Lower lobe of right lung (tissue), 2 donors: ENCODE results near the gene RFXANK. TPM values are rescaled to one million over a fixed set of nuclear protein-coding genes. Genes with fewer than 3 reads are reported as not detected.
A peak's percentile ranks its signal among the peaks of the same experiment; 100 is the strongest.

ENCODE experiments used
- ATAC-seq, 2 donors: fragments of 200-7000 bp; cut with Tn5 transposase; one replicate each; pipeline ENCODE4 v1.9.1; 2020 to 2022; ENCODE audit warnings: mild to moderate bottlenecking in 2 of 2, moderate library complexity in 2 of 2
- DNase-seq: peaks from one replicate; pipeline ENCODE4 v3.0.0-alpha.2; 2020
- H3K27ac ChIP-seq: fragments of 200-600 bp; one replicate; pipeline ENCODE4 v1.8.0; 2022
- H3K27me3 ChIP-seq: fragments of 200-600 bp; one replicate; pipeline ENCODE4 v1.8.0; 2022; ENCODE audit warnings: low read depth
- H3K36me3 ChIP-seq: fragments of 200-600 bp; one replicate; pipeline ENCODE4 v1.8.0; 2022; ENCODE audit warnings: mild to moderate bottlenecking
- H3K4me1 ChIP-seq: fragments of 200-600 bp; one replicate; pipeline ENCODE4 v1.8.0; 2022
- H3K4me3 ChIP-seq: fragments of 200-600 bp; one replicate; pipeline ENCODE4 v1.8.0; 2022; ENCODE audit warnings: mild to moderate bottlenecking
- H3K9me3 ChIP-seq: fragments of 200-600 bp; one replicate; pipeline ENCODE4 v1.8.0; 2022
- intact Hi-C: fragments of 100-400 bp; cut with DNase I; formaldehyde crosslinking; loops from one replicate; pipeline ENCODE4 v1.11.0; 2022
- total RNA-seq: library from RNA; stranded (reverse); fragmentation: NEBNext Ultra II Directional; extraction: Animal tissue kit (Norgen Biotek cat#: 25700); gene quantifications from one replicate; pipeline ENCODE4 v1.2.1, GENCODE V29; 2021
- TF ChIP-seq, protein P1 (sequence below): fragments of 200-600 bp; IDR thresholded peaks from one replicate; pipeline ENCODE4 v1.8.0; 2022; ENCODE audit warnings: antibody characterized with exemption, mild to moderate bottlenecking
- donor health status: DM: no; HTN: yes; CAD: no; lungs with severe emphysema.

RFXANK gene
- total RNA-seq, 1 donor from 2014 or later: 67.0 TPM

DNA sequence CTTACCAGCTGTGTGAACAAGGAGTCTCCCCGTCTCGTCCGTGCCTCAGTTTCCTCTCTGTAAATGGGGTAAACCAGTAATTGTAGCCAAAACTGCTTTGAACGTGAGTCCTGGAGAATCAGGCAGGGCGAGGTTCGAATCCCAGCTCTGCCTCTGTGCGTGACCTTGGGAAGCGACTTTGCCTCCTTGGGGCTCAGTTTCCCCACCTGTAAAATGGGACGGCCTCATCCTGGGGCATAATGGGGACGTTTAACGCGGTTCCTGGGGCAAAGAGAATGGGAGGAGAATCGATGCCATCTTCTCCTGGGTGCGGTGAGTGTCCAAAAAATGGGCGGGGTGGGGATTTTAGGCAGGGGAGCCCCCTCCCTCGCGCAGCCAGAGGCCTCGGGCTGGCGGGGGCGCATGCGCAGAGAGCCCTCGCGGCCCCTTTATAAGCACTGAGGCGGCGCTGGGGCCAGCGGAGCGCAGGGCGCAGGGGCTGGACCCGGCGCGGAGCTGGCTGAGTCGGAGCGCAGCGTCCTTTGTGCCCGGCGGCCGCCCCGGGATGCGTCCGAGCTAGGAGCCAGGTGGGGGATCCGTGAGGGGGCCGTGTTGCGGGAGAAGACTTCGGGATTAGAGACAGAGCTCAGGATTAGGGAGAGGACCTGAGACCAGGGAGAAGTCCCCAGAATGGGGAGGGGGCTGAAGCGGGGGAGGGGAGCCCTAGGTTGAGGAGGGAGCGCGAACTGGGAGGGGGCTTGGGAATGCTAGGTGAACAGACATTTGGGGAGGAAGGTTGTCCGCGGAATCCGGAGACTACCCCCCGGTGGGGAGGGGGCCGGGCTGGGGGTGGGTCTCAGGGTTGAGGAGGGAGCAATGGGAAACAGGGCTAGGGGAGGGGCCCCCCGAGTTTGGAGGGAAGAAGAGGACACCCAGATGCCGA is 19.7 kb downstream of the RFXANK start, which contains the start of gene NCAN:
Gene NCAN (plus strand): TSS at position 460 of the 922 bp plus-strand sequence. CDS start 4,996 bp downstream, outside the sequence.
- intact Hi-C loops: no loop called here
- Histone ChIP-seq H3K27me3 (peaks cover 51% of the 10 kb centered on the region), H3K36me3 (no peaks in the 10 kb centered on the region), H3K4me3 (no peak within 1 kb of the TSS), H3K4me1 (no peaks in the 10 kb centered on the region), H3K27ac (no peak within 1 kb of the TSS), H3K9me3 (no peaks in the 10 kb centered on the region)
- ATAC-seq: no peak
- no peak for DNase-seq
- TF ChIP-seq, protein P1, sequence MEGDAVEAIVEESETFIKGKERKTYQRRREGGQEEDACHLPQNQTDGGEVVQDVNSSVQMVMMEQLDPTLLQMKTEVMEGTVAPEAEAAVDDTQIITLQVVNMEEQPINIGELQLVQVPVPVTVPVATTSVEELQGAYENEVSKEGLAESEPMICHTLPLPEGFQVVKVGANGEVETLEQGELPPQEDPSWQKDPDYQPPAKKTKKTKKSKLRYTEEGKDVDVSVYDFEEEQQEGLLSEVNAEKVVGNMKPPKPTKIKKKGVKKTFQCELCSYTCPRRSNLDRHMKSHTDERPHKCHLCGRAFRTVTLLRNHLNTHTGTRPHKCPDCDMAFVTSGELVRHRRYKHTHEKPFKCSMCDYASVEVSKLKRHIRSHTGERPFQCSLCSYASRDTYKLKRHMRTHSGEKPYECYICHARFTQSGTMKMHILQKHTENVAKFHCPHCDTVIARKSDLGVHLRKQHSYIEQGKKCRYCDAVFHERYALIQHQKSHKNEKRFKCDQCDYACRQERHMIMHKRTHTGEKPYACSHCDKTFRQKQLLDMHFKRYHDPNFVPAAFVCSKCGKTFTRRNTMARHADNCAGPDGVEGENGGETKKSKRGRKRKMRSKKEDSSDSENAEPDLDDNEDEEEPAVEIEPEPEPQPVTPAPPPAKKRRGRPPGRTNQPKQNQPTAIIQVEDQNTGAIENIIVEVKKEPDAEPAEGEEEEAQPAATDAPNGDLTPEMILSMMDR: no peak

DNA sequence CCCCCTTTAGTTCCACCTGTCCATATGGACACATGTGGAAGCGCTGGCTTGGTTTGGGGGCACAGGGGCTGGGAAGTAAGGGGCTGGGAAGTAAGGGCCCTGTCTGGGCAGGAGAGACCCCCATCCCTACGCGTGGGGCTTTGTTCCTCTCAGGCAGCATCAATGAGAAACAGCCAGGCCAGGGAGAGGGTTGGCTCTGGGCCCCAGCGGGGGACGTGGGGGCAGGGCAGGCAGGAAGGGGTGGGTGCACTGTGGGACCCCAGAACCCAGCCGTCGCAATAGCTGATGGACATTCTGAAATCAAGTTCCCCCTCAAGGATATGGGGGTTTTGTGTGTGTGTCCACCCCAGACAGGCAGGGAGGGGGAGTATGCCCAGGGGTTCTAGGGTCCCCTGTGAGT is 20.9 kb downstream of the RFXANK start:
- TF ChIP-seq, protein P1: no peak
- no peak overlapping the region for H3K4me3 ChIP-seq
- peaks cover 53% of the 10 kb centered on the region for H3K27me3 ChIP-seq
- no peaks in the 10 kb centered on the region for H3K9me3 ChIP-seq
- H3K36me3 ChIP-seq: no peaks in the 10 kb centered on the region
- intact Hi-C loops: no loop called here
- no peak for ATAC-seq
- H3K4me1 ChIP-seq: no peaks in the 10 kb centered on the region
- H3K27ac ChIP-seq: no peak overlapping the region
- no peak for DNase-seq

DNA sequence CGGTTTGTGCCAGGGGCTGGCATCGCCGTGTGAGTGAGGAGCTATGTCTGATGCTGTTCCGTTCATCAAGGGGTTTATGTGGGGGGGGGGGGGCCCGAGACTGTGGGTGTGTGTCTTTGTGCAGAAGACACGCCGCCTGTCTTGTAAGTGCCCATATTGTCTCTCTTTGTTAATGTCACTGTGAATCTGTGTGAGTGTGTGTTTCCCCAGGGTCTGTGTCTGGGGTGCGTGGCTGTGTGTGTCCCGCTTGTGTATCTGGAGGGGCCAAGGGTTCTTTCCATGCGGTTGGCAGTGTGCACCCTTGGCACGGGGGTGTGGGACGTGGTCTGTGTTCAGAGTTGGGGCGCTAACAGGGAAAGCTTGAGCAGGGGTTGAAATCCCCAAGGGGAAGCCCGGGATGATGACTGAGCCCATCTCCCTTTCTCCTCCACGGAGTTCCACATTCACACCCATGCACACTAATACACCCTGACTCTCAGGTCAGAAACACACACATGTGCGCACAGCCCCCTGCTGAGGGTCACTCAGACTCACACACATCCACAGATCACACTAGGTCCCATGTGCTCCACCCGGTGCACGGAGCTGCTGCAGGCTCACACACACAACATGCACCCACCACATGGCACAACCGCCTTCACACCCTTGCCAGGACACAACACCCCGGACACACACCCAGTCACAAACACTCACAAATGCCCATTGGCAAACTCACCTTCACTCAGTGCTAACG is 21.5 kb downstream of the RFXANK start:
- Histone ChIP-seq H3K27ac (no peak overlapping the region), H3K4me1 (no peaks in the 10 kb centered on the region), H3K36me3 (no peaks in the 10 kb centered on the region), H3K4me3 (no peak overlapping the region), H3K9me3 (no peaks in the 10 kb centered on the region), H3K27me3 (peaks cover 53% of the 10 kb centered on the region)
- ATAC-seq (no peak), DNase-seq (no peak)
- intact Hi-C loops: no loop called here
- TF ChIP-seq, protein P1: no peak

DNA sequence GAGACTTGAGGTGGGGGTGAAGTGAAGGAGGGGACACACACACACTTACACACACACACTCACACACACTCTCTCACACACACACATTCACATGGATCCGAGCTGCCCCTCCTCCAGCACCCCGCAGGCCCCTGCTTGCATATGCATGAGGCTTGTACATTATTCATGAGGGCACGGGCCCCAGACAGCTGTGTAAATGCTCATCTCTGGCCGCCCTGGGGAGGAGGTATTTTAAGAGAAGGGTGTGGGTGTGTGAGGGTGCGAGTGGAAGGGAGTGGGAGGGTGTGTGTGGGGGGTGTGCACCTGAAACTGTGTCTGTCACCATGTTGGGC is 22.1 kb downstream of the RFXANK start:
- H3K27me3 ChIP-seq: peaks cover 53% of the 10 kb centered on the region

DNA sequence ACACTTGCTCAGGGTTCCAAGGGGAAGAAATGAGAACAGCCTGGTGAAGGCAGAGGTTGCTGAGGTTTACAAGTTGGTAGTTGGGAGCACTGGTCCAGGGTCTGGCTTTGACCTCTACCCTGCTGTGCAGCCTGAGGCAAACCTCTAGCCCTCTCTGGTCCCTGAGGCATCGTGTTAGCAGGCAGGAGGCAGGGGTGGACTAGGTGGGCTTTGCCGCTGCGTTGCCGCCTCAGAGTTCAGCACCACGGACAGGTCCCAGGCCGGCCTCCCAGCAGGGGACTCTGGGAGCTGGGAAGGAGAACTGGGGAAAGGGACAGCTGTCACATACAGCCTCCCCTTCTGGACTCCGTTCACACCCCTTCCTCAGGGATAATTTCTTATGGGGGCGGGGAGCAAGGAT is 22.8 kb downstream of the RFXANK start:
- peaks cover 53% of the 10 kb centered on the region for H3K27me3 ChIP-seq
- no peaks in the 10 kb centered on the region for H3K4me1 ChIP-seq
- H3K9me3 ChIP-seq: no peaks in the 10 kb centered on the region
- no peak overlapping the region for H3K4me3 ChIP-seq
- intact Hi-C loops: no loop called here
- H3K27ac ChIP-seq: no peak overlapping the region
- ATAC-seq (peak in 1 of 2 donors; percentile 53), DNase-seq (no peak)
- TF ChIP-seq, protein P1: no peak
- H3K36me3 ChIP-seq: no peaks in the 10 kb centered on the region

More for the DNA sequence above, 22.1 kb downstream of the RFXANK start:
- H3K36me3 ChIP-seq: no peaks in the 10 kb centered on the region
- DNase-seq (no peak), ATAC-seq (no peak)
- intact Hi-C loops: no loop called here
- H3K4me1 ChIP-seq: no peaks in the 10 kb centered on the region
- TF ChIP-seq, protein P1: no peak
- H3K9me3 ChIP-seq: no peaks in the 10 kb centered on the region
- H3K27ac ChIP-seq: no peak overlapping the region
- H3K4me3 ChIP-seq: no peak overlapping the region
